Suprapubic skin (tissue), 4 donors: Measurements from ENCODE around the gene EIF4E. TPM values are rescaled to one million over a fixed set of nuclear protein-coding genes. Genes with fewer than 3 reads are reported as not detected.

Experiments used
- DNase-seq, 2 donors: peaks; one replicate each; pipeline ENCODE4 v3.0.0-alpha.2; 2019; ENCODE audit warnings: low spot score in 2 of 2
- H3K27ac ChIP-seq: fragments of 200-600 bp; sonication (generic); one replicate; pipeline ENCODE4 v1.5.1; 2019
- H3K27me3 ChIP-seq: fragments of 200-600 bp; sonication (generic); one replicate; pipeline ENCODE4 v1.5.1; 2019
- H3K36me3 ChIP-seq: fragments of 200-600 bp; sonication (generic); one replicate; pipeline ENCODE4 v1.5.1; 2019
- H3K4me1 ChIP-seq: fragments of 200-600 bp; sonication (generic); one replicate; pipeline ENCODE4 v1.5.1; 2019
- H3K4me3 ChIP-seq: fragments of 200-600 bp; sonication (generic); one replicate; pipeline ENCODE4 v1.5.1; 2019; ENCODE audit warnings: mild to moderate bottlenecking
- H3K9me3 ChIP-seq: fragments of 200-600 bp; sonication (generic); one replicate; pipeline ENCODE4 v1.5.1; 2019
- CTCF ChIP-seq, 2 donors: fragments of 200-600 bp in 1 of 2; fragments of 450-650 bp in 1 of 2; sonication (generic) in 1 of 2; IDR thresholded peaks; one replicate each; pipeline ENCODE4 v1.5.1; 2016 to 2019; ENCODE audit warnings: antibody characterized with exemption in 2 of 2, mild to moderate bottlenecking in 1 of 2, moderate library complexity in 1 of 2
- EP300 ChIP-seq: sonication (generic); formaldehyde crosslinking; IDR thresholded peaks from one replicate; pipeline ENCODE4 v1.6.1; 2017; ENCODE audit warnings: antibody characterized with exemption
- POLR2A ChIP-seq, 2 donors: fragments of 450-650 bp; IDR thresholded peaks; one replicate each; pipeline ENCODE4 v1.6.1; 2017; ENCODE audit warnings: antibody characterized with exemption in 2 of 2, mild to moderate bottlenecking in 2 of 2, moderate library complexity in 2 of 2
- POLR2AphosphoS5 ChIP-seq, 3 donors: sonication (generic); formaldehyde crosslinking; IDR thresholded peaks; one replicate each; pipeline ENCODE4 v1.6.1; 2017; ENCODE audit warnings: antibody characterized with exemption in 3 of 3
- WGBS: methylation state at CpG from one replicate; pipeline ENCODE4 v1.1.5; 2018; 5-methylcytosine and 5-hydroxymethylcytosine counted together
- total RNA-seq, 4 donors: library from RNA; depleted of rRNA; stranded (reverse); fragments of >200 nt; gene quantifications; one replicate each; pipeline ENCODE4 v1.1.0, GENCODE V29; 2016

Gene EIF4E, protein sequence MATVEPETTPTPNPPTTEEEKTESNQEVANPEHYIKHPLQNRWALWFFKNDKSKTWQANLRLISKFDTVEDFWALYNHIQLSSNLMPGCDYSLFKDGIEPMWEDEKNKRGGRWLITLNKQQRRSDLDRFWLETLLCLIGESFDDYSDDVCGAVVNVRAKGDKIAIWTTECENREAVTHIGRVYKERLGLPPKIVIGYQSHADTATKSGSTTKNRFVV
- 10 to 100 TPM; 42.5 to 68.7 (median 54.6) TPM for total RNA-seq

- Histone ChIP-seq H3K36me3 (no peaks in the 10 kb centered on the region), H3K4me3 (peak within 1 kb of the TSS; percentile 98), H3K9me3 (no peaks in the 10 kb centered on the region), H3K4me1 (peaks cover 17% of the 10 kb centered on the region), H3K27ac (peak within 1 kb of the TSS; percentile 96), H3K27me3 (no peaks in the 10 kb centered on the region)
- DNase-seq, result peak; percentile 98
- no peak for TF ChIP-seq EP300
- TF ChIP-seq POLR2AphosphoS5 (IDR thresholded peaks at IDR 0.05), result peak in 1 of 3 donors; percentile 29
- TF ChIP-seq POLR2A (IDR thresholded peaks at IDR 0.05), result no peak
- TF ChIP-seq CTCF (IDR thresholded peaks at IDR 0.05), result peak in 1 of 2 donors; percentile 15
- WGBS, result 1% methylated on average over 41 of the region's 68 CpGs
These were observed at the start of gene EIF4E for GRCh38 chr4:98928505-98929340. Gene EIF4E (minus strand): TSS chr4:98929133. CDS start chr4:98929112, 21 bp downstream.

DNA sequence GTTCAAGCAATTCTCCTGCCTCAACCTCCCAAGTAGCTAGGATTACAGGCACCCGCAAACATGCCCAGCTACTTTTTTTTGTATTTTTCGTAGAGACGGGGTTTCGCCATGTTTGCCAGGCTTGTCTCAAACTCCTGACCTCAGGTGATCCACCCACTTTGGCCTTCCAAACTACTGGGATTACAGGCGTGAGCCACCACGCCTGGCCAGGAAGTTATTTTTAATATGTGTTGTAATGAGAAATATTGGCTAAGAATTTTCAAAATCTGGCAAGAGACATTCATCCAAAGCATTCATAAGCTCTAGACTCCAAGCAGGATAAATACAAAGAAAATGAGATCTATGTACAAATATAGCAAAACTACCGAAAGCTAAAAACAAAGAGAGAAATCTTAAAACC lies 48.6 kb upstream of the EIF4E start:
- TF ChIP-seq POLR2A (IDR thresholded peaks at IDR 0.05) (no peak), CTCF (IDR thresholded peaks at IDR 0.05) (no peak), POLR2AphosphoS5 (IDR thresholded peaks at IDR 0.05) (no peak), EP300 (no peak)
- WGBS, result 60% methylated on average over 7 of the region's 7 CpGs
- no peak for DNase-seq
- H3K27ac ChIP-seq, result no peak overlapping the region
- no peak overlapping the region for H3K4me3 ChIP-seq
- no peaks in the 10 kb centered on the region for H3K27me3 ChIP-seq
- no peaks in the 10 kb centered on the region for H3K9me3 ChIP-seq
- H3K4me1 ChIP-seq, result no peaks in the 10 kb centered on the region
- no peaks in the 10 kb centered on the region for H3K36me3 ChIP-seq

DNA sequence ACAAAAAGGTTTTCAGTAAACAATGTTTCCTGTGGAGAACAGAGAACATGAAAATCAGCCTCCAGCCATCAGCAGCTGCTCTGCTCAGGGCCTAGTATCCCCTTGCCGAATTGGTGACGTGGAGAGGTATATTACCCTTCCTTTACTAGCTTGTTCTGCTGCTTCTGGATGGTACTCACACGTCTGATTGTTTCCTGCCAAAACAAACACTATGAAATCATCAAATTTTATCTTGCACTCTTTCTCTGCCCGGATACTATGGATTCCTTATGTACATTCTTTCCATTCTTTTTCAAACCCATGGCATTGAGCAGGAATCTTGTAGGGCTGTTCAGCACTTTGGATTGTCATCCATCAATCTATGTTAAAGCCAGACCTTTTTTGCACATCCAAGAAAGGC lies 47.8 kb upstream of the EIF4E start:
- Histone ChIP-seq H3K4me1 (no peaks in the 10 kb centered on the region), H3K4me3 (no peak overlapping the region), H3K27me3 (no peaks in the 10 kb centered on the region), H3K27ac (no peak overlapping the region), H3K36me3 (no peaks in the 10 kb centered on the region), H3K9me3 (no peaks in the 10 kb centered on the region)
- no peak for TF ChIP-seq POLR2A (IDR thresholded peaks at IDR 0.05)
- no peak for TF ChIP-seq POLR2AphosphoS5 (IDR thresholded peaks at IDR 0.05)
- no peak for TF ChIP-seq CTCF (IDR thresholded peaks at IDR 0.05)
- no peak for TF ChIP-seq EP300
- no peak for DNase-seq
- WGBS, result 56% methylated on average over 4 of the region's 4 CpGs

DNA sequence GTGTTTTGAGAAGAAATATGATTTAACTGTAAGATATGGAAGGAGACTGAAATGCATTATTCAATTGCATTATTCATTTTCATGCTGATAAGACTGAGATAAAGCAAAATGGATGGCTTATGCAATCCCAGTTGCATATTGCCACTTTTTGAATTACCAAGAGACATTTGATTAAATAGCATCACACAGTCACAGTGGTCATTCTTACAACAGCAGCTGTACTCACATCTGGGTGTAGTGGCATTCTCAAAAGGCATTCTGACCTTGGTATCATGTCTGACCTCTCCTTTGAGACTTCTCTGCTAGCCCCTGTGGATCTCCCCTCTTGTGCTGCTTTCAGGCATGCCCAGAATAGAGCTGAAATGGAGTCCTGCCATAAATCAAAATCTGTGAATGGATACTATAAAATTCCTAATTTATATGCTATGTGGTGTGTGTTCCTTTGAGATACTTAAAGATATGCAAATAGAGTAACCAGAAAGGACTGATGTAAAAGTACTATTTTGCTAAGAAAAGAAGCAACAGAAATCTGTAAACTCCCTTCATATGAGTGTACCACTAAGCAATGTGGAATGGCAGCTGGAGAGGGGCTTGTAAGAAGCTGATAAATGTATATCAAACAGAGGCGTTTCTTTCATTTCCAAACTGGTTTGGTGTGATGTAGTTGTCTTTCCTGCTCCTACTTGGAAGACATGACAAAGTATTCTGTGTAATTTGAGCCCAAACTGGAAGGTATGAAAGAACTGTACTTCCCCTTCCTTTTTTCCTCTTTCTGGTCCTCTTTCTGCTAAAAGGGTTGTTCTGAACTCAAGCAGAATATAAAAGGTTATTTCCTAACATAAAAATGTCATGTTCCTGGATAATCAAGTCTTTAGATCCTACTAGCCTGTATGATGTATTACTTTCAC lies 41.2 kb upstream of the EIF4E start:
- Histone ChIP-seq H3K4me1 (no peaks in the 10 kb centered on the region), H3K9me3 (no peaks in the 10 kb centered on the region), H3K27me3 (no peaks in the 10 kb centered on the region), H3K27ac (no peak overlapping the region), H3K4me3 (no peak overlapping the region), H3K36me3 (no peaks in the 10 kb centered on the region)
- DNase-seq, result no peak
- TF ChIP-seq POLR2AphosphoS5 (IDR thresholded peaks at IDR 0.05), result no peak
- no peak for TF ChIP-seq EP300
- TF ChIP-seq POLR2A (IDR thresholded peaks at IDR 0.05), result no peak
- no peak for TF ChIP-seq CTCF (IDR thresholded peaks at IDR 0.05)
- WGBS, result 14% methylated on average over 1 of the region's 1 CpG
